HepG2 (cell line): ENCODE data around the gene USB1. TPM values are rescaled to one million over a fixed set of nuclear protein-coding genes. Genes with fewer than 3 reads are reported as not detected.

Experiments used
- MED1 ChIP-seq: sonication (generic); formaldehyde crosslinking; IDR thresholded peaks from 2 replicates; pipeline ENCODE4 v1.4.0; 2020; ENCODE audit warnings: missing genetic modification reagents
- NFATC3 ChIP-seq: sonication (generic); formaldehyde crosslinking; IDR thresholded peaks from 2 replicates; pipeline ENCODE4 v1.5.1; 2020; ENCODE audit warnings: mild to moderate bottlenecking, missing genetic modification reagents
- SRSF4 ChIP-seq: fragments of 200-400 bp; formaldehyde crosslinking; IDR thresholded peaks from one replicate; pipeline ENCODE4 v1.6.1; 2018; ENCODE audit warnings: mild to moderate bottlenecking, low read depth, low read length, moderate library complexity; ENCODE audit not compliant: poor library complexity, severe bottlenecking
- SRY ChIP-seq: sonication (generic); formaldehyde crosslinking; IDR thresholded peaks from 2 replicates; pipeline ENCODE4 v1.8.0; 2022; ENCODE audit warnings: mild to moderate bottlenecking, missing genetic modification reagents
- ZNF660 ChIP-seq: sonication (generic); formaldehyde crosslinking; IDR thresholded peaks from 2 replicates; pipeline ENCODE4 v1.5.1; 2020; ENCODE audit warnings: mild to moderate bottlenecking, low read depth, missing genetic modification reagents, borderline replicate concordance
- ZSCAN9 ChIP-seq: IDR thresholded peaks from 2 replicates; pipeline ENCODE4 v1.6.1; 2016; ENCODE audit warnings: borderline replicate concordance
- polyA plus RNA-seq, 8 experiments: library from polyadenylated mRNA; depleted of rRNA in 3 of 8; stranded (reverse) in 7 of 8; unstranded in 1 of 8; fragments of >200 nt; fragmentation: Illumina TruSeq in 4 of 8; extraction: Trizol in 4 of 8; gene quantifications; 2 replicates each; pipeline versions ENCODE4 v1.2.1 to v1.2.3, GENCODE V29; 2011 to 2016; ENCODE audit warnings: low read depth in 4 of 8, missing spikeins in 1 of 8, mixed read lengths in 1 of 8; ENCODE audit not compliant: insufficient read depth in 1 of 8
- total RNA-seq, 5 experiments: library from RNA; depleted of rRNA; stranded (reverse); fragments of >200 nt; fragmentation: Illumina TruSeq; extraction: Trizol; gene quantifications; 2 replicates each; pipeline ENCODE4 v1.2.3, GENCODE V29; 2016; ENCODE audit warnings: low read depth in 1 of 5
- TF ChIP-seq, protein P1 (sequence below): sonication (generic); formaldehyde crosslinking; IDR thresholded peaks from 2 replicates; pipeline ENCODE4 v1.8.0; 2022; ENCODE audit warnings: low read depth, missing genetic modification reagents
- TF ChIP-seq, protein P2 (sequence below): sonication (generic); formaldehyde crosslinking; IDR thresholded peaks from 2 replicates; pipeline ENCODE4 v1.5.0; 2020; ENCODE audit warnings: mild to moderate bottlenecking, missing genetic modification reagents, borderline replicate concordance

Gene USB1
- total and polyA plus RNA-seq, 2 of the 13 experiments (the other 11 are each of a cell fraction or from before 2014, with no cell fraction given): 16.7 to 65.4 TPM

GRCh38 chr16:58025351-58026138 is 24.3 kb downstream of the USB1 start, which contains the start of gene MMP15 (continued):
- TF ChIP-seq, protein P1, sequence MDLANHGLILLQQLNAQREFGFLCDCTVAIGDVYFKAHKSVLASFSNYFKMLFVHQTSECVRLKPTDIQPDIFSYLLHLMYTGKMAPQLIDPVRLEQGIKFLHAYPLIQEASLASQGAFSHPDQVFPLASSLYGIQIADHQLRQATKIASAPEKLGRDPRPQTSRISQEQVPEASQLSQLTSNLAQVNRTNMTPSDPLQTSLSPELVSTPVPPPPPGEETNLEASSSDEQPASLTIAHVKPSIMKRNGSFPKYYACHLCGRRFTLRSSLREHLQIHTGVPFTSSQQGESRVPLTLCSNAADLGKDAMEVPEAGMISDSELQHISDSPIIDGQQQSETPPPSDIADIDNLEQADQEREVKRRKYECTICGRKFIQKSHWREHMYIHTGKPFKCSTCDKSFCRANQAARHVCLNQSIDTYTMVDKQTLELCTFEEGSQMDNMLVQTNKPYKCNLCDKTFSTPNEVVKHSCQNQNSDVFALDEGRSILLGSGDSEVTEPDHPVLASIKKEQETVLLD: peak; percentile 6; the same call in 1 of the 2 replicates
- TF ChIP-seq MED1 (CRISPR knock-in tag) (peak; percentile 68), ZSCAN9 (no peak; the same call in 1 of the 2 replicates), NFATC3 (CRISPR knock-in tag) (no peak), SRSF4 (peak; percentile 93), ZNF660 (CRISPR knock-in tag) (no peak), SRY (CRISPR knock-in tag) (peak; percentile 49)
- TF ChIP-seq, protein P2, sequence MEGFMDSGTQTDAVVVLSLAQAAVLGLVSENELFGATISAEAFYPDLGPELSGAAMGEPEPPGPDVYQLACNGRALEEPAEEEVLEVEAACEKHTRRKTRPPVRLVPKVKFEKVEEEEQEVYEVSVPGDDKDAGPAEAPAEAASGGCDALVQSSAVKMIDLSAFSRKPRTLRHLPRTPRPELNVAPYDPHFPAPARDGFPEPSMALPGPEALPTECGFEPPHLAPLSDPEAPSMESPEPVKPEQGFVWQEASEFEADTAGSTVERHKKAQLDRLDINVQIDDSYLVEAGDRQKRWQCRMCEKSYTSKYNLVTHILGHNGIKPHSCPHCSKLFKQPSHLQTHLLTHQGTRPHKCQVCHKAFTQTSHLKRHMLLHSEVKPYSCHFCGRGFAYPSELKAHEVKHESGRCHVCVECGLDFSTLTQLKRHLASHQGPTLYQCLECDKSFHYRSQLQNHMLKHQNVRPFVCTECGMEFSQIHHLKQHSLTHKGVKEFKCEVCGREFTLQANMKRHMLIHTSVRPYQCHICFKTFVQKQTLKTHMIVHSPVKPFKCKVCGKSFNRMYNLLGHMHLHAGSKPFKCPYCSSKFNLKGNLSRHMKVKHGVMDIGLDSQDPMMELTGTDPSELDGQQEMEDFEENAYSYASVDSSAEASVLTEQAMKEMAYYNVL (CRISPR knock-in tag): no peak; the same call in 1 of the 2 replicates
